Measurements from ENCODE around the gene NPTXR.

Gene NPTXR

GRCh38 chr22:38777087-38777671, 66.6 kb downstream of the NPTXR start:
- TF ChIP-seq TAF1 (IDR thresholded peaks at IDR 0.05; ENCODE audit: borderline replicate concordance, insufficient read depth, low read length), result no peak
- no peak for TF ChIP-seq POLR2AphosphoS5 (IDR thresholded peaks at IDR 0.05; ENCODE audit: low read depth, low read length)
- TF ChIP-seq REST (IDR thresholded peaks at IDR 0.05; ENCODE audit: insufficient read depth in 1 of 2, low read depth in 2 of 2, low read length in 2 of 2), result no peak
- TF ChIP-seq FOXP2 (optimal IDR thresholded peaks at IDR 0.05; ENCODE audit: borderline replicate concordance, extremely low read depth, extremely low read length, insufficient read depth), result no peak
- no peak for TF ChIP-seq SIN3A (IDR thresholded peaks at IDR 0.05; ENCODE audit: borderline replicate concordance, insufficient read depth, low read length)

GRCh38 chr22:38776086-38776485, 67.7 kb downstream of the NPTXR start:
- TF ChIP-seq SIN3A (IDR thresholded peaks at IDR 0.05; ENCODE audit: borderline replicate concordance, insufficient read depth, low read length), result no peak
- no peak for TF ChIP-seq POLR2AphosphoS5 (IDR thresholded peaks at IDR 0.05; ENCODE audit: low read depth, low read length)
- no peak for TF ChIP-seq TAF1 (IDR thresholded peaks at IDR 0.05; ENCODE audit: borderline replicate concordance, insufficient read depth, low read length)
- TF ChIP-seq REST (IDR thresholded peaks at IDR 0.05; ENCODE audit: insufficient read depth in 1 of 2, low read depth in 2 of 2, low read length in 2 of 2), result no peak
- TF ChIP-seq FOXP2 (optimal IDR thresholded peaks at IDR 0.05; ENCODE audit: borderline replicate concordance, extremely low read depth, extremely low read length, insufficient read depth), result no peak

GRCh38 chr22:38775656-38776055, 68.2 kb downstream of the NPTXR start:
- TF ChIP-seq REST (IDR thresholded peaks at IDR 0.05; ENCODE audit: insufficient read depth in 1 of 2, low read depth in 2 of 2, low read length in 2 of 2) (no peak), SIN3A (IDR thresholded peaks at IDR 0.05; ENCODE audit: borderline replicate concordance, insufficient read depth, low read length) (no peak), TAF1 (IDR thresholded peaks at IDR 0.05; ENCODE audit: borderline replicate concordance, insufficient read depth, low read length) (no peak)

- TF ChIP-seq POLR2AphosphoS5 (IDR thresholded peaks at IDR 0.05; ENCODE audit: low read depth, low read length), result no peak
- no peak for TF ChIP-seq SIN3A (IDR thresholded peaks at IDR 0.05; ENCODE audit: borderline replicate concordance, insufficient read depth, low read length)
- TF ChIP-seq FOXP2 (optimal IDR thresholded peaks at IDR 0.05; ENCODE audit: borderline replicate concordance, extremely low read depth, extremely low read length, insufficient read depth), result no peak
- TF ChIP-seq REST (IDR thresholded peaks at IDR 0.05; ENCODE audit: insufficient read depth in 1 of 2, low read depth in 2 of 2, low read length in 2 of 2), result no peak
- TF ChIP-seq TAF1 (IDR thresholded peaks at IDR 0.05; ENCODE audit: borderline replicate concordance, insufficient read depth, low read length), result no peak
Observed at GRCh38 chr22:38774496-38775166, 69.2 kb downstream of the NPTXR start.

Data from PFSK-1 (cell line).